ENCODE data around the gene TGFB3. TPM values are rescaled to one million over a fixed set of nuclear protein-coding genes. Genes with fewer than 3 reads are reported as not detected.

The TGFB3 gene
- total and polyA plus RNA-seq, 9 of the 15 experiments (the other 6 are each of a cell fraction or from before 2014, with no cell fraction given): 0.39 to 2.0 (median 1.0) TPM

- TF ChIP-seq TOE1 (IDR thresholded peaks at IDR 0.05; ENCODE audit: borderline replicate concordance): no peak
- no peak for TF ChIP-seq TOE1 (CRISPR knock-in tag; IDR thresholded peaks at IDR 0.05; ENCODE audit: borderline replicate concordance, low read depth)
- no peak for TF ChIP-seq ZNF780A (CRISPR knock-in tag; IDR thresholded peaks at IDR 0.05)
- TF ChIP-seq PHTF2 (CRISPR knock-in tag; IDR thresholded peaks at IDR 0.05): no peak
- no peak for TF ChIP-seq ZNF3 (CRISPR knock-in tag; IDR thresholded peaks at IDR 0.05)
- TF ChIP-seq NR2C2 (CRISPR knock-in tag; IDR thresholded peaks at IDR 0.05): no peak
- no peak for TF ChIP-seq NR2C2 (tag; IDR thresholded peaks at IDR 0.05)
- no peak for TF ChIP-seq ZNF444 (CRISPR knock-in tag; IDR thresholded peaks at IDR 0.05)
- TF ChIP-seq ZNF324 (CRISPR knock-in tag; IDR thresholded peaks at IDR 0.05): no peak
- no peak for TF ChIP-seq ZNF318 (IDR thresholded peaks at IDR 0.05; ENCODE audit: borderline replicate concordance in 1 of 2, low read depth in 1 of 2)
- no peak for TF ChIP-seq ZNF274 (IDR thresholded peaks at IDR 0.05; ENCODE audit: borderline replicate concordance, low read depth, low read length)
- no peak for TF ChIP-seq TFE3 (CRISPR knock-in tag; IDR thresholded peaks at IDR 0.05)
- no peak for TF ChIP-seq CEBPB (tag; IDR thresholded peaks at IDR 0.05)
Observed at GRCh38 chr14:76024211-76024907, 42.6 kb upstream of the TGFB3 start (continued).

Data from K562 (cell line).